Loucy (cell line): ENCODE measurements around the gene STRN4.
A peak's percentile ranks its signal among the peaks of the same experiment; 100 is the strongest.

Experiments
- H2AFZ ChIP-seq: fragments of 200-600 bp; sonication (generic); 2 replicates; pipeline ENCODE4 v1.6.0; 2016; ENCODE audit warnings: antibody characterized with exemption, mild to moderate bottlenecking, low read length, moderate library complexity
- H3F3A ChIP-seq: fragments of 200-600 bp; 2 replicates; pipeline ENCODE4 v1.6.0; 2016; ENCODE audit warnings: antibody characterized with exemption, low read depth, mild to moderate bottlenecking
- H3K27me3 ChIP-seq: fragments of 200-600 bp; sonication (generic); 2 replicates; pipeline ENCODE4 v1.6.1; 2014; ENCODE audit warnings: low read length, mild to moderate bottlenecking; ENCODE audit not compliant: insufficient read depth, poor library complexity, severe bottlenecking
- H3K36me3 ChIP-seq: fragments of 200-600 bp; sonication (generic); 2 replicates; pipeline ENCODE4 v1.6.1; 2016; ENCODE audit warnings: low read length; ENCODE audit not compliant: insufficient read depth
- H3K4me1 ChIP-seq: fragments of 200-600 bp; sonication (generic); 2 replicates; pipeline ENCODE4 v1.5.1; 2014; ENCODE audit warnings: low read length, mild to moderate bottlenecking; ENCODE audit not compliant: insufficient read depth, poor library complexity, severe bottlenecking
- H3K4me2 ChIP-seq: fragments of 200-600 bp; sonication (generic); 2 replicates; pipeline ENCODE4 v1.6.0; 2014; ENCODE audit warnings: antibody characterized with exemption, low read length, low read depth, mild to moderate bottlenecking; ENCODE audit not compliant: poor library complexity, severe bottlenecking
- H3K4me3 ChIP-seq: fragments of 200-600 bp; sonication (generic); 2 replicates; pipeline ENCODE4 v1.5.1; 2014; ENCODE audit warnings: low read length, mild to moderate bottlenecking, mixed read lengths; ENCODE audit not compliant: poor library complexity, severe bottlenecking
- H3K79me2 ChIP-seq: fragments of 200-600 bp; sonication (generic); 2 replicates; pipeline ENCODE4 v1.6.1; 2014; ENCODE audit warnings: low read length; ENCODE audit not compliant: insufficient read depth
- H3K9ac ChIP-seq: fragments of 200-600 bp; sonication (generic); 2 replicates; pipeline ENCODE4 v1.6.0; 2014; ENCODE audit warnings: mild to moderate bottlenecking, low read depth, low read length, moderate library complexity; ENCODE audit not compliant: poor library complexity, severe bottlenecking
- H3K9me2 ChIP-seq: fragments of 200-600 bp; sonication (generic); replicated peaks from 2 replicates; pipeline ENCODE4 v1.6.1; 2016; ENCODE audit warnings: low read depth, low read length, mixed read lengths
- H3K9me3 ChIP-seq: fragments of 200-600 bp; sonication (generic); 2 replicates; pipeline ENCODE4 v1.6.1; 2014; ENCODE audit warnings: mild to moderate bottlenecking, antibody characterized with exemption, low read length, low read depth; ENCODE audit not compliant: insufficient read depth
- H4K20me1 ChIP-seq: fragments of 200-600 bp; sonication (generic); 2 replicates; pipeline ENCODE4 v1.6.0; 2014; ENCODE audit warnings: antibody characterized with exemption, low read length, mild to moderate bottlenecking; ENCODE audit not compliant: insufficient read depth, poor library complexity, severe bottlenecking
- CTCF ChIP-seq: fragments of 200-600 bp; sonication (generic); conservative IDR thresholded peaks from 2 replicates; pipeline ENCODE4 v1.5.1; 2014; ENCODE audit warnings: mild to moderate bottlenecking, antibody characterized with exemption, low read length
- EZH2phosphoT487 ChIP-seq: fragments of 200-600 bp; IDR thresholded peaks from 2 replicates; pipeline ENCODE4 v1.6.1; 2018; ENCODE audit warnings: antibody characterized with exemption, mild to moderate bottlenecking, moderate library complexity, borderline replicate concordance

The STRN4 gene

GRCh38 chr19:46787040-46787330 is 40.7 kb upstream of the STRN4 start:
- H2AFZ ChIP-seq, result no peak overlapping the region
- H3K9me2 ChIP-seq, result no peaks in the 10 kb centered on the region
- H3K27me3 ChIP-seq, result peaks cover 5% of the 10 kb centered on the region
- peaks cover 39% of the 10 kb centered on the region for H3K4me1 ChIP-seq
- no peak for TF ChIP-seq EZH2phosphoT487
- TF ChIP-seq CTCF, result no peak
- H3K79me2 ChIP-seq, result peaks cover 64% of the 10 kb centered on the region
- peak overlapping the region; percentile 99 for H3K4me2 ChIP-seq
- H3K9ac ChIP-seq, result peak overlapping the region; percentile 99
- H4K20me1 ChIP-seq, result peaks cover 58% of the 10 kb centered on the region
- peak overlapping the region; percentile 79 for H3K4me3 ChIP-seq
- H3F3A ChIP-seq, result no peaks in the 10 kb centered on the region
- H3K36me3 ChIP-seq, result peaks cover 18% of the 10 kb centered on the region; the same call in 1 of the 2 replicates
- no peaks in the 10 kb centered on the region for H3K9me3 ChIP-seq

- H3F3A ChIP-seq, result no peaks in the 10 kb centered on the region
- no peaks in the 10 kb centered on the region for H3K9me2 ChIP-seq
- H3K27me3 ChIP-seq, result peaks cover 5% of the 10 kb centered on the region
- H3K9ac ChIP-seq, result peak overlapping the region; percentile 99
- H2AFZ ChIP-seq, result no peak overlapping the region
- TF ChIP-seq EZH2phosphoT487 (no peak), CTCF (no peak)
- peaks cover 64% of the 10 kb centered on the region for H4K20me1 ChIP-seq
- H3K79me2 ChIP-seq, result peaks cover 70% of the 10 kb centered on the region
- peak overlapping the region; percentile 99 for H3K4me2 ChIP-seq
- peaks cover 23% of the 10 kb centered on the region; the same call in 1 of the 2 replicates for H3K36me3 ChIP-seq
- H3K9me3 ChIP-seq, result no peaks in the 10 kb centered on the region
- peak overlapping the region; percentile 79 for H3K4me3 ChIP-seq
- peaks cover 34% of the 10 kb centered on the region for H3K4me1 ChIP-seq
Measured at GRCh38 chr19:46786236-46787039, 40.2 kb upstream of the STRN4 start.

- Histone ChIP-seq H3K9me2 (no peaks in the 10 kb centered on the region), H3K4me2 (peak overlapping the region; percentile 99), H3K27me3 (peaks cover 5% of the 10 kb centered on the region), H3K36me3 (peaks cover 23% of the 10 kb centered on the region; the same call in 1 of the 2 replicates), H3K4me3 (peak overlapping the region; percentile 79), H3K9me3 (no peaks in the 10 kb centered on the region), H3K4me1 (peaks cover 33% of the 10 kb centered on the region), H4K20me1 (peaks cover 68% of the 10 kb centered on the region), H3K79me2 (peaks cover 75% of the 10 kb centered on the region), H3K9ac (peak overlapping the region; percentile 99), H3F3A (no peaks in the 10 kb centered on the region), H2AFZ (no peak overlapping the region)
- no peak for TF ChIP-seq CTCF
- no peak for TF ChIP-seq EZH2phosphoT487
Measured at GRCh38 chr19:46785980-46786235, 39.7 kb upstream of the STRN4 start.
